Measurements from ENCODE around the gene PROSER2. TPM values are rescaled to one million over a fixed set of nuclear protein-coding genes. Genes with fewer than 3 reads are reported as not detected.

The PROSER2 gene
- total RNA-seq, 1 experiment from 2014 or later: 10.6 TPM

GRCh38 chr10:11824376-11824775 lies 1.2 kb downstream of the PROSER2 start:
- Histone ChIP-seq H3K4me2 (ENCODE audit: insufficient read depth, insufficient read length, low read length) (peak overlapping the region; percentile 52), H3K9me3 (ENCODE audit: control insufficient read depth, low read depth, low read length) (no peaks in the 10 kb centered on the region), H2BK15ac (ENCODE audit: low read depth, low read length) (no peak overlapping the region), H4K5ac (ENCODE audit: insufficient read length, low read depth, low read length) (no peak overlapping the region), H3K4me1 (ENCODE audit: insufficient read depth, low read length) (peaks cover 4% of the 10 kb centered on the region; the same call in 1 of the 2 replicates), H2BK120ac (ENCODE audit: low read depth, low read length, poor library complexity, severe bottlenecking) (no peak overlapping the region), H2AK5ac (ENCODE audit: insufficient read length, low read length) (no peak overlapping the region), H3K79me2 (ENCODE audit: insufficient read depth, low read length) (no peaks in the 10 kb centered on the region), H3K79me1 (ENCODE audit: insufficient read depth, low read depth, low read length, poor library complexity, severe bottlenecking) (no peaks in the 10 kb centered on the region), H2BK5ac (ENCODE audit: insufficient read length, low read length) (no peak overlapping the region), H3K27ac (ENCODE audit: insufficient read length, low read depth, low read length) (no peak overlapping the region), H4K8ac (replicated peaks; ENCODE audit: insufficient read length, low read depth, low read length) (no peak overlapping the region), H3K23ac (ENCODE audit: insufficient read length, low read depth, low read length) (no peak overlapping the region), H4K20me1 (ENCODE audit: control insufficient read depth, insufficient read depth, insufficient read length) (no peaks in the 10 kb centered on the region), H3K4ac (ENCODE audit: low read depth, low read length) (no peak overlapping the region), H3K9ac (ENCODE audit: extremely low read depth, insufficient read length, low read length) (no peak overlapping the region), H4K91ac (ENCODE audit: insufficient read length, low read depth, low read length) (no peak overlapping the region), H3T11ph (ENCODE audit: low read length) (no peak overlapping the region), H3K18ac (ENCODE audit: insufficient read length, low read depth, low read length) (no peak overlapping the region), H2BK12ac (ENCODE audit: insufficient read length, low read depth, low read length) (no peak overlapping the region), H3K56ac (ENCODE audit: insufficient read length, low read depth, low read length) (no peak overlapping the region), H3K27me3 (ENCODE audit: insufficient read depth, low read length) (no peaks in the 10 kb centered on the region; the same call in 1 of the 2 replicates), H2BK20ac (ENCODE audit: low read depth, low read length, poor library complexity, severe bottlenecking) (no peak overlapping the region), H3K14ac (ENCODE audit: insufficient read depth, low read length) (no peak overlapping the region), H2AFZ (ENCODE audit: low read length) (no peak overlapping the region), H3K23me2 (ENCODE audit: insufficient read length, low read depth, low read length, poor library complexity, severe bottlenecking) (no peaks in the 10 kb centered on the region)
- TF ChIP-seq CTCF (conservative IDR thresholded peaks at IDR 0.05): no peak
- Mint-ChIP-seq H3K9me3 (no peaks in the 10 kb centered on the region), H3K36me3 (ENCODE audit: insufficient read depth in 1 of 3, low read depth in 3 of 3) (no peaks in the 10 kb centered on the region), H3K27ac (no peak overlapping the region), H3K4me3 (peak overlapping the region; percentile 75 to 89), H3K27me3 (ENCODE audit: low read depth) (peaks cover 21% of the 10 kb centered on the region), H3K4me1 (peaks cover 21 to 23% of the 10 kb centered on the region in 2 experiments)
- no CpG with 5 or more reads among the region's 6 CpGs for WGBS (ENCODE audit: extremely low coverage, insufficient read length, low lambda C conversion rate)
- DNase-seq: no peak
